Spinal cord (tissue), 4 donors: ENCODE results near the gene BTBD9. TPM values are rescaled to one million over a fixed set of nuclear protein-coding genes. Genes with fewer than 3 reads are reported as not detected.

Source experiments
- polyA plus RNA-seq, 2 donors: library from polyadenylated mRNA; unstranded; fragments of 120-200 nt; gene quantifications; one replicate each; pipeline ENCODE4 v1.2.1, GENCODE V29; 2013; ENCODE audit not compliant: insufficient read length in 2 of 2
- small RNA-seq: library from RNA; depleted of rRNA; stranded (forward); fragments of <200 nt; gene quantifications from one replicate; pipeline ENCODE3, GENCODE V24; 2014; ENCODE audit warnings: low replicate concordance
- total RNA-seq, 2 donors: library from RNA; depleted of rRNA in 1 of 2; stranded (reverse); fragments of 120-200 nt in 1 of 2; fragments of >200 nt in 1 of 2; gene quantifications; one replicate each; pipeline versions ENCODE4 v1.2.3 to v1.2.4, GENCODE V29; 2013 to 2014

BTBD9 gene
- total and polyA plus RNA-seq, 4 donors: 14.6 to 38.6 (median 16.9) TPM

Small RNA genes within 50 kb of the gene (small RNA-seq; reads per million reads assigned to genes)
- gene RF00019 (not detected), gene RF00279 (not detected)

Other genes with a start within 250 kb of the BTBD9 start
- gene GLO1, start 63.2 kb upstream of the BTBD9 start, total RNA-seq: 100 to 1,000 TPM; 145 to 159 TPM
- gene GLO1, start 63.2 kb upstream of the BTBD9 start, polyA plus RNA-seq: 100 to 1,000 TPM; 119 to 149 TPM
- gene DNAH8, start 75.4 kb upstream of the BTBD9 start, total RNA-seq: under 1 TPM; 0.06 to 0.10 TPM
- gene DNAH8, start 75.4 kb upstream of the BTBD9 start, polyA plus RNA-seq: under 1 TPM; 0.03 to 0.17 TPM